ENCODE results near the gene ARID4B.

GRCh38 chr1:235278915-235279292 lies 49.1 kb downstream of the ARID4B start:
- TF ChIP-seq, protein P1, sequence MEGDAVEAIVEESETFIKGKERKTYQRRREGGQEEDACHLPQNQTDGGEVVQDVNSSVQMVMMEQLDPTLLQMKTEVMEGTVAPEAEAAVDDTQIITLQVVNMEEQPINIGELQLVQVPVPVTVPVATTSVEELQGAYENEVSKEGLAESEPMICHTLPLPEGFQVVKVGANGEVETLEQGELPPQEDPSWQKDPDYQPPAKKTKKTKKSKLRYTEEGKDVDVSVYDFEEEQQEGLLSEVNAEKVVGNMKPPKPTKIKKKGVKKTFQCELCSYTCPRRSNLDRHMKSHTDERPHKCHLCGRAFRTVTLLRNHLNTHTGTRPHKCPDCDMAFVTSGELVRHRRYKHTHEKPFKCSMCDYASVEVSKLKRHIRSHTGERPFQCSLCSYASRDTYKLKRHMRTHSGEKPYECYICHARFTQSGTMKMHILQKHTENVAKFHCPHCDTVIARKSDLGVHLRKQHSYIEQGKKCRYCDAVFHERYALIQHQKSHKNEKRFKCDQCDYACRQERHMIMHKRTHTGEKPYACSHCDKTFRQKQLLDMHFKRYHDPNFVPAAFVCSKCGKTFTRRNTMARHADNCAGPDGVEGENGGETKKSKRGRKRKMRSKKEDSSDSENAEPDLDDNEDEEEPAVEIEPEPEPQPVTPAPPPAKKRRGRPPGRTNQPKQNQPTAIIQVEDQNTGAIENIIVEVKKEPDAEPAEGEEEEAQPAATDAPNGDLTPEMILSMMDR (IDR thresholded peaks at IDR 0.05; ENCODE audit: insufficient read depth, low read length), result no peak
- no peak for TF ChIP-seq GABPA (IDR thresholded peaks at IDR 0.05; ENCODE audit: low read depth)
- no peak for TF ChIP-seq POLR2AphosphoS5 (IDR thresholded peaks at IDR 0.05; ENCODE audit: low read depth)
- TF ChIP-seq SPI1 (IDR thresholded peaks at IDR 0.05; ENCODE audit: borderline replicate concordance, low read depth), result no peak
- TF ChIP-seq, protein P2, sequence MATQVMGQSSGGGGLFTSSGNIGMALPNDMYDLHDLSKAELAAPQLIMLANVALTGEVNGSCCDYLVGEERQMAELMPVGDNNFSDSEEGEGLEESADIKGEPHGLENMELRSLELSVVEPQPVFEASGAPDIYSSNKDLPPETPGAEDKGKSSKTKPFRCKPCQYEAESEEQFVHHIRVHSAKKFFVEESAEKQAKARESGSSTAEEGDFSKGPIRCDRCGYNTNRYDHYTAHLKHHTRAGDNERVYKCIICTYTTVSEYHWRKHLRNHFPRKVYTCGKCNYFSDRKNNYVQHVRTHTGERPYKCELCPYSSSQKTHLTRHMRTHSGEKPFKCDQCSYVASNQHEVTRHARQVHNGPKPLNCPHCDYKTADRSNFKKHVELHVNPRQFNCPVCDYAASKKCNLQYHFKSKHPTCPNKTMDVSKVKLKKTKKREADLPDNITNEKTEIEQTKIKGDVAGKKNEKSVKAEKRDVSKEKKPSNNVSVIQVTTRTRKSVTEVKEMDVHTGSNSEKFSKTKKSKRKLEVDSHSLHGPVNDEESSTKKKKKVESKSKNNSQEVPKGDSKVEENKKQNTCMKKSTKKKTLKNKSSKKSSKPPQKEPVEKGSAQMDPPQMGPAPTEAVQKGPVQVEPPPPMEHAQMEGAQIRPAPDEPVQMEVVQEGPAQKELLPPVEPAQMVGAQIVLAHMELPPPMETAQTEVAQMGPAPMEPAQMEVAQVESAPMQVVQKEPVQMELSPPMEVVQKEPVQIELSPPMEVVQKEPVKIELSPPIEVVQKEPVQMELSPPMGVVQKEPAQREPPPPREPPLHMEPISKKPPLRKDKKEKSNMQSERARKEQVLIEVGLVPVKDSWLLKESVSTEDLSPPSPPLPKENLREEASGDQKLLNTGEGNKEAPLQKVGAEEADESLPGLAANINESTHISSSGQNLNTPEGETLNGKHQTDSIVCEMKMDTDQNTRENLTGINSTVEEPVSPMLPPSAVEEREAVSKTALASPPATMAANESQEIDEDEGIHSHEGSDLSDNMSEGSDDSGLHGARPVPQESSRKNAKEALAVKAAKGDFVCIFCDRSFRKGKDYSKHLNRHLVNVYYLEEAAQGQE (IDR thresholded peaks at IDR 0.05; ENCODE audit: insufficient replicate concordance, low read depth), result no peak
